Measurements from ENCODE around the gene SEC14L5. TPM values are rescaled to one million over a fixed set of nuclear protein-coding genes. Genes with fewer than 3 reads are reported as not detected.
"Not testable (repeated sequence)": the region's sequence is repeated elsewhere in the genome, so short reads cannot be mapped to it uniquely, and the experiment has no call there.

The SEC14L5 gene
- total and polyA plus RNA-seq, 2 experiments from 2014 or later = 1.0 to 3.5 TPM

- H3K9me2 ChIP-seq (replicated peaks; ENCODE audit: insufficient read depth) = no peaks in the 10 kb centered on the region
- peaks cover 4% of the 10 kb centered on the region for H3K4me1 ChIP-seq (ENCODE audit: insufficient read depth)
- H3K9me3 ChIP-seq (ENCODE audit: low read depth) = no peaks in the 10 kb centered on the region
- TF ChIP-seq CTCF (IDR thresholded peaks at IDR 0.05; ENCODE audit: poor library complexity) (no peak), EZH2 (IDR thresholded peaks at IDR 0.05; ENCODE audit: borderline replicate concordance) (no peak), EZH2phosphoT487 (IDR thresholded peaks at IDR 0.05; ENCODE audit: low read depth, severe bottlenecking, unreplicated experiment) (no peak)
- H3K4me3 ChIP-seq = no peak overlapping the region
- DNase-seq (ENCODE audit: low spot score) = no peak
- H3K79me2 ChIP-seq = no peaks in the 10 kb centered on the region
- no peaks in the 10 kb centered on the region for H3K36me3 ChIP-seq (replicated peaks; ENCODE audit: insufficient read depth, low read depth)
- no peak overlapping the region for H3K27ac ChIP-seq
- no peaks in the 10 kb centered on the region for H3K27me3 ChIP-seq
- 78% methylated on average over 7 of the region's 7 CpGs for WGBS (ENCODE audit: low lambda C conversion rate, missing lambda C conversion rate)
- no peak overlapping the region for H2AFZ ChIP-seq
- no peaks in the 10 kb centered on the region for H4K20me1 ChIP-seq (ENCODE audit: insufficient read depth, poor library complexity, severe bottlenecking)
- no peak overlapping the region for H3K4me2 ChIP-seq
These were observed 4.6 kb downstream of the SEC14L5 start for GRCh38 chr16:4962716-4963115.

GRCh38 chr16:4963527-4963926 lies 5.4 kb downstream of the SEC14L5 start:
- 89% methylated on average over 7 of the region's 7 CpGs for WGBS (ENCODE audit: low lambda C conversion rate, missing lambda C conversion rate)
- not testable (repeated sequence) for H3K4me1 ChIP-seq (ENCODE audit: insufficient read depth); H4K20me1 ChIP-seq (ENCODE audit: insufficient read depth, poor library complexity, severe bottlenecking)

GRCh38 chr16:4966736-4967453 lies 8.8 kb downstream of the SEC14L5 start:
- WGBS (ENCODE audit: low lambda C conversion rate, missing lambda C conversion rate) = 84% methylated on average over 10 of the region's 10 CpGs
- no peak overlapping the region for H2AFZ ChIP-seq
- no peaks in the 10 kb centered on the region for H3K36me3 ChIP-seq (replicated peaks; ENCODE audit: insufficient read depth, low read depth)
- H3K79me2 ChIP-seq = no peaks in the 10 kb centered on the region
- no peak for TF ChIP-seq CTCF (IDR thresholded peaks at IDR 0.05; ENCODE audit: poor library complexity)
- no peak for TF ChIP-seq EZH2phosphoT487 (IDR thresholded peaks at IDR 0.05; ENCODE audit: low read depth, severe bottlenecking, unreplicated experiment)
- no peak for TF ChIP-seq EZH2 (IDR thresholded peaks at IDR 0.05; ENCODE audit: borderline replicate concordance)
- no peaks in the 10 kb centered on the region for H3K9me3 ChIP-seq (ENCODE audit: low read depth)
- H3K27ac ChIP-seq = no peak overlapping the region
- H3K9me2 ChIP-seq (replicated peaks; ENCODE audit: insufficient read depth) = no peaks in the 10 kb centered on the region
- H3K4me2 ChIP-seq = no peak overlapping the region
- H3K4me3 ChIP-seq = no peak overlapping the region
- no peak for DNase-seq (ENCODE audit: low spot score)
- H3K27me3 ChIP-seq = no peaks in the 10 kb centered on the region
- no peaks in the 10 kb centered on the region for H4K20me1 ChIP-seq (ENCODE audit: insufficient read depth, poor library complexity, severe bottlenecking)
- H3K4me1 ChIP-seq (ENCODE audit: insufficient read depth) = no peaks in the 10 kb centered on the region

More at GRCh38 chr16:4963527-4963926, 5.4 kb downstream of the SEC14L5 start:
- H3K9me2 ChIP-seq (replicated peaks; ENCODE audit: insufficient read depth); H3K9me3 ChIP-seq (ENCODE audit: low read depth); H2AFZ ChIP-seq; H3K79me2 ChIP-seq; H3K27ac ChIP-seq; H3K27me3 ChIP-seq; H3K36me3 ChIP-seq (replicated peaks; ENCODE audit: insufficient read depth, low read depth); DNase-seq (ENCODE audit: low spot score); H3K4me2 ChIP-seq; H3K4me3 ChIP-seq: not testable (repeated sequence)

GRCh38 chr16:4968278-4968677 lies 10.1 kb downstream of the SEC14L5 start:
- H3K27ac ChIP-seq; H2AFZ ChIP-seq; DNase-seq (ENCODE audit: low spot score); H4K20me1 ChIP-seq (ENCODE audit: insufficient read depth, poor library complexity, severe bottlenecking); H3K4me3 ChIP-seq; H3K36me3 ChIP-seq (replicated peaks; ENCODE audit: insufficient read depth, low read depth); H3K4me1 ChIP-seq (ENCODE audit: insufficient read depth); H3K4me2 ChIP-seq; H3K79me2 ChIP-seq; H3K9me3 ChIP-seq (ENCODE audit: low read depth); H3K27me3 ChIP-seq; H3K9me2 ChIP-seq (replicated peaks; ENCODE audit: insufficient read depth): not testable (repeated sequence)
- WGBS (ENCODE audit: low lambda C conversion rate, missing lambda C conversion rate) = 92% methylated on average over 12 of the region's 12 CpGs
